C4-2B (cell line): Measurements from ENCODE around the gene SLC35A4.

Experiments
- CTCF ChIP-seq: fragments of 450-650 bp; conservative IDR thresholded peaks from 2 replicates; pipeline ENCODE4 v1.5.1; 2017; ENCODE audit warnings: mild to moderate bottlenecking
- ZFX ChIP-seq: fragments of 450-650 bp; IDR thresholded peaks from 2 replicates; pipeline ENCODE4 v1.6.1; 2017

- TF ChIP-seq CTCF (no peak; the same call in 1 of the 2 replicates), ZFX (no peak)
Observed at GRCh38 chr5:140575309-140575708, 10.7 kb downstream of the SLC35A4 start.
